HEK293T (cell line): ENCODE data around the gene TRIM15.

Source experiments
- CTCF ChIA-PET: fragments of 350-600 bp; formaldehyde crosslinking; extraction: SDS; loops from one replicate; lab custom pipeline; 2021; ENCODE audit warnings: antibody characterized with exemption, inconsistent platforms; lab: Yijun Ruan, JAX
- POLR2A ChIA-PET: fragments of 350-600 bp; formaldehyde crosslinking; extraction: SDS; loops from one replicate; lab custom pipeline; 2020; ENCODE audit warnings: antibody characterized with exemption, inconsistent platforms; lab: Yijun Ruan, JAX
- DNase-seq: peaks from one replicate; pipeline ENCODE4 v3.0.0; 2012; ENCODE audit warnings: mixed read lengths; ENCODE audit errors: extremely low spot score
- ARNT ChIP-seq: fragments of 450-650 bp; IDR thresholded peaks from 2 replicates; pipeline ENCODE4 v1.6.1; 2017; ENCODE audit warnings: mild to moderate bottlenecking
- BHLHE40 ChIP-seq: fragments of 450-650 bp; IDR thresholded peaks from 2 replicates; pipeline ENCODE4 v1.6.1; 2016; ENCODE audit warnings: mild to moderate bottlenecking, moderate library complexity, borderline replicate concordance
- CTBP1 ChIP-seq: fragments of 450-650 bp; IDR thresholded peaks from 2 replicates; pipeline ENCODE4 v1.6.1; 2016; ENCODE audit warnings: borderline replicate concordance
- ELF4 ChIP-seq: fragments of 450-650 bp; IDR thresholded peaks from 2 replicates; pipeline ENCODE4 v1.6.1; 2017; ENCODE audit warnings: antibody characterized with exemption
- FOXA1 ChIP-seq: fragments of 450-650 bp; IDR thresholded peaks from 2 replicates; pipeline ENCODE4 v1.6.1; 2016; ENCODE audit warnings: mild to moderate bottlenecking
- FOXK2 ChIP-seq: fragments of 450-650 bp; IDR thresholded peaks from 2 replicates; pipeline ENCODE4 v1.6.1; 2016; ENCODE audit warnings: mild to moderate bottlenecking
- FOXM1 ChIP-seq: fragments of 450-650 bp; IDR thresholded peaks from 2 replicates; pipeline ENCODE4 v1.6.1; 2017; ENCODE audit warnings: mild to moderate bottlenecking, borderline replicate concordance
- HDGF ChIP-seq: fragments of 450-650 bp; IDR thresholded peaks from 2 replicates; pipeline ENCODE4 v1.6.1; 2017; ENCODE audit warnings: antibody characterized with exemption, borderline replicate concordance
- L3MBTL2 ChIP-seq: fragments of 450-650 bp; conservative IDR thresholded peaks from 2 replicates; pipeline ENCODE4 v1.6.1; 2016; ENCODE audit warnings: mild to moderate bottlenecking
- LEF1 ChIP-seq: fragments of 450-650 bp; IDR thresholded peaks from 2 replicates; pipeline ENCODE4 v1.6.1; 2017; ENCODE audit warnings: mild to moderate bottlenecking, borderline replicate concordance
- NFRKB ChIP-seq: fragments of 450-650 bp; IDR thresholded peaks from 2 replicates; pipeline ENCODE4 v1.6.1; 2016; ENCODE audit warnings: mild to moderate bottlenecking, moderate library complexity
- SP1 ChIP-seq: fragments of 450-650 bp; IDR thresholded peaks from 2 replicates; pipeline ENCODE4 v1.6.1; 2017
- SUZ12 ChIP-seq: fragments of 450-650 bp; IDR thresholded peaks from 2 replicates; pipeline ENCODE4 v1.6.1; 2016; ENCODE audit warnings: mild to moderate bottlenecking
- TARDBP ChIP-seq: fragments of 450-650 bp; IDR thresholded peaks from 2 replicates; pipeline ENCODE4 v1.6.1; 2016
- ZNF384 ChIP-seq: fragments of 450-650 bp; IDR thresholded peaks from 2 replicates; pipeline ENCODE4 v1.6.1; 2016
- TF ChIP-seq, protein P1 (sequence below): fragments of 450-650 bp; IDR thresholded peaks from 2 replicates; pipeline ENCODE4 v1.6.1; 2016

The TRIM15 gene

GRCh38 chr6:30156262-30156599 lies 7.1 kb upstream of the TRIM15 start:
- DNase-seq, result peak; percentile 35
- TF ChIP-seq, protein P1, sequence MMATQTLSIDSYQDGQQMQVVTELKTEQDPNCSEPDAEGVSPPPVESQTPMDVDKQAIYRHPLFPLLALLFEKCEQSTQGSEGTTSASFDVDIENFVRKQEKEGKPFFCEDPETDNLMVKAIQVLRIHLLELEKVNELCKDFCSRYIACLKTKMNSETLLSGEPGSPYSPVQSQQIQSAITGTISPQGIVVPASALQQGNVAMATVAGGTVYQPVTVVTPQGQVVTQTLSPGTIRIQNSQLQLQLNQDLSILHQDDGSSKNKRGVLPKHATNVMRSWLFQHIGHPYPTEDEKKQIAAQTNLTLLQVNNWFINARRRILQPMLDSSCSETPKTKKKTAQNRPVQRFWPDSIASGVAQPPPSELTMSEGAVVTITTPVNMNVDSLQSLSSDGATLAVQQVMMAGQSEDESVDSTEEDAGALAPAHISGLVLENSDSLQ, result peak; percentile 79
- TF ChIP-seq NFRKB, result no peak
- POLR2A ChIA-PET, result interaction anchor here (1.0 kb wide), 1 partner anchor 54 kb away, joined by 3 read pairs; no protein-coding TSS in a partner anchor
- CTCF ChIA-PET, result no interaction called here

- POLR2A ChIA-PET, result no interaction called here
- CTCF ChIA-PET, result no interaction called here
These were observed 6.6 kb upstream of the TRIM15 start for GRCh38 chr6:30156774-30157173.

DNA sequence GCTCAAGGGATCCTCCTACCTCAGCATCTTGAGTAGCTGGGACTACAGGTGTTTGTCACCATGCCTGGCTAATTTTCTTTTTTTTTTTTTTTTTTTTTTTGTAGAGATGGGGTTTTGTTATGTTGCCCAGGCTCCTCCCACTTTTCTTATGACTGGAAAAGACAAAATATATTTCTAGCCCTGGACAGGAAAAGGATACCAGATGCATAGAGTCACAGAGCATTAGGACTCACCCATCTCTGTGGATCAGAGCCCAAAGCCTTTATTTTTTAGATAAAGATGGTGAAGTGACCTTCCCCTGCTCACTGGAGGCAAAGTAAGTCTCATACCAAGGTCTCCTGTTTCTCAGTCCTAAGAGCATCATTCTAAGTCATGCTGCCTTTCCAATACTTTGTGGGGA lies 5.8 kb upstream of the TRIM15 start:
- ChIA-PET CTCF (no interaction called here), POLR2A (no interaction called here)
- TF ChIP-seq NFRKB (no peak), ZNF384 (no peak), SUZ12 (no peak)
- no peak for DNase-seq

More at GRCh38 chr6:30156774-30157173, 6.6 kb upstream of the TRIM15 start:
- DNase-seq, result no peak
- TF ChIP-seq HDGF (no peak), FOXA1 (no peak), FOXM1 (no peak), BHLHE40 (no peak), LEF1 (no peak), ARNT (no peak), NFRKB (no peak), SUZ12 (no peak)

DNA sequence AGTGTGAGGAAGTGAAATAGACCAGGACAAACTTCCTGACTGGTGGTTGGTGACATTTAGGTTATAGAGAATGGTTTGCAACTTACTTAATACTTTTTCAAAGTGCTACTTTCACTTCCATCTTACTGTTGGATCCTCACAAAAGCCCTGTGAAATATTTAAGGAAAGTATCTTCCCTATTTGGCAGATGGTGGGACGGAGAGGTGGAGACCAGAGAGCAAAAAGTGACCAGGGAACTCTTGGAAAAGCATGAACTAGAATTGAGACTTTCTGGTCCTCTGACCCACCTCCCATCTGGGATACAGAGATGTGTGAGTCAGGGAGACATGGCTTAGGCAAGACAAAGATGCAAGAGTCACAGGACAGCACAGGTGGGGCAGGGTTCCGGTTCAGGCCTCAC lies 5.3 kb upstream of the TRIM15 start:
- POLR2A ChIA-PET, result no interaction called here
- CTCF ChIA-PET, result no interaction called here
- TF ChIP-seq CTBP1, result no peak
- TF ChIP-seq ELF4, result no peak
- no peak for TF ChIP-seq FOXM1
- no peak for TF ChIP-seq FOXA1
- TF ChIP-seq NFRKB, result no peak
- no peak for TF ChIP-seq HDGF
- TF ChIP-seq L3MBTL2, result no peak
- TF ChIP-seq, protein P1, result no peak
- no peak for TF ChIP-seq FOXK2
- no peak for TF ChIP-seq TARDBP
- TF ChIP-seq BHLHE40, result no peak
- no peak for TF ChIP-seq ARNT
- TF ChIP-seq LEF1, result no peak
- no peak for TF ChIP-seq SP1
- no peak for TF ChIP-seq ZNF384
- no peak for TF ChIP-seq SUZ12
- no peak for DNase-seq

DNA sequence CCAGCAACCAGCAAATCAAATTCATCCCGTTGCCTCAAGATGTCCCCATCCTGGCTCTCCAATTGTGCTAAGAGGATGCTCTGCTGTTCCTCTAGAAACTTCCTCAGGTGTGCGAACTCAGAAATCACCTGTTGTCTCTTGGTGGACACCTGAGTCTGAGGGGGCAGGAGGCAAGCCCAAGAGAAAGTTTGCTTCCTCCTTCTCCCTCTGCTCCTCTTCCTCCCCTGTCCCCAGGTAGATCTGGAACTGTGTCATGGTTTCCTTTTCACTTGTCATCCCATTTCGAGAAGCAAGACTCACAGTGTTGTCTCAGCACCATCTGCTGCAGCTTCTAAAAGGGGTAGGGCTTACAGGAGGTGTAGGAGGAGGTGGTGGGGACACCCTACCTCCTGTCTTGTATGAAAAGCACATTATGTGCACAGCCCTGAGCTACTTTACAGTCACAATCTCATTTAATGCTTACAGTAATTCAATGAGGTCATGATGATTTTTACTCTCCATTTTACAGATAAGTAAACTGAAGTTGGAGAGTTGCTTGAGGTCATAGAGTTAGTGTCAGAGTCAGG lies 4.8 kb upstream of the TRIM15 start:
- POLR2A ChIA-PET, result no interaction called here
- no peak for TF ChIP-seq SP1
- TF ChIP-seq, protein P1, result no peak
- no peak for TF ChIP-seq SUZ12
- no peak for TF ChIP-seq TARDBP
- no peak for TF ChIP-seq NFRKB
- TF ChIP-seq HDGF, result no peak
- no peak for TF ChIP-seq ELF4
- no peak for DNase-seq
- CTCF ChIA-PET, result no interaction called here

GRCh38 chr6:30160008-30160784 lies 3.1 kb upstream of the TRIM15 start:
- DNase-seq, result no peak
- ChIA-PET CTCF (no interaction called here), POLR2A (no interaction called here)
- TF ChIP-seq HDGF, result no peak
- TF ChIP-seq TARDBP, result no peak
- TF ChIP-seq ARNT, result no peak
- no peak for TF ChIP-seq SP1
- TF ChIP-seq, protein P1, result no peak
- no peak for TF ChIP-seq FOXM1
- no peak for TF ChIP-seq BHLHE40
- TF ChIP-seq FOXK2, result no peak
- no peak for TF ChIP-seq ELF4
- TF ChIP-seq FOXA1, result no peak
- TF ChIP-seq ZNF384, result no peak
- no peak for TF ChIP-seq NFRKB
- TF ChIP-seq L3MBTL2, result no peak
- TF ChIP-seq SUZ12, result no peak
- no peak for TF ChIP-seq CTBP1
- TF ChIP-seq LEF1, result no peak
